GM18505 (cell line): ENCODE data around the gene OR2AT4.
A peak's percentile ranks its signal among the peaks of the same experiment; 100 is the strongest.
"Not testable (repeated sequence)": the region's sequence is repeated elsewhere in the genome, so short reads cannot be mapped to it uniquely, and the experiment has no call there.

Experiments
- ATAC-seq: cut with Tn5 transposase; IDR thresholded peaks from one replicate; pipeline ENCODE4 v1.9.1; 2021; ENCODE audit not compliant: unreplicated experiment
- POLR2A ChIP-seq: IDR thresholded peaks from 4 replicates; pipeline ENCODE4 v1.6.1; 2011; ENCODE audit warnings: borderline replicate concordance; ENCODE audit not compliant: insufficient read depth, insufficient read length; ENCODE audit errors: extremely low read depth

Gene OR2AT4

GRCh38 chr11:75126564-75126963 lies 29.9 kb upstream of the OR2AT4 start:
- TF ChIP-seq POLR2A = no peak
- ATAC-seq = no peak

- no peak for TF ChIP-seq POLR2A
- ATAC-seq = no peak
Observed at GRCh38 chr11:75118577-75118976, 21.9 kb upstream of the OR2AT4 start.

- no peak for TF ChIP-seq POLR2A
- no peak for ATAC-seq
Observed at GRCh38 chr11:75114465-75114864, 17.8 kb upstream of the OR2AT4 start.

GRCh38 chr11:75113030-75113429 lies 16.4 kb upstream of the OR2AT4 start:
- ATAC-seq = no peak

GRCh38 chr11:75112200-75112599 lies 15.5 kb upstream of the OR2AT4 start:
- ATAC-seq = no peak
- TF ChIP-seq POLR2A = no peak

More at GRCh38 chr11:75113030-75113429, 16.4 kb upstream of the OR2AT4 start:
- TF ChIP-seq POLR2A = no peak

- ATAC-seq = no peak
- TF ChIP-seq POLR2A = no peak
Observed at GRCh38 chr11:75107187-75107586, 10.5 kb upstream of the OR2AT4 start.

- not testable (repeated sequence) for ATAC-seq
Observed at GRCh38 chr11:75105967-75106681, 9.4 kb upstream of the OR2AT4 start.

- ATAC-seq = no peak
- no peak for TF ChIP-seq POLR2A
Observed at GRCh38 chr11:75105462-75105925, 8.8 kb upstream of the OR2AT4 start.

GRCh38 chr11:75103380-75104026 lies 6.8 kb upstream of the OR2AT4 start:
- TF ChIP-seq POLR2A = no peak
- ATAC-seq = no peak

GRCh38 chr11:75101424-75102128 lies 4.9 kb upstream of the OR2AT4 start:
- no peak for ATAC-seq

GRCh38 chr11:75100314-75100713 lies 3.6 kb upstream of the OR2AT4 start:
- peak; percentile 85 for ATAC-seq
- TF ChIP-seq POLR2A = no peak

More at GRCh38 chr11:75101424-75102128, 4.9 kb upstream of the OR2AT4 start:
- TF ChIP-seq POLR2A = no peak

GRCh38 chr11:75099635-75100034 lies 3.0 kb upstream of the OR2AT4 start:
- no peak for TF ChIP-seq POLR2A
- ATAC-seq = no peak

- ATAC-seq = not testable (repeated sequence)
Observed at GRCh38 chr11:75098835-75099439, 2.3 kb upstream of the OR2AT4 start.

GRCh38 chr11:75098181-75098580 lies 1.5 kb upstream of the OR2AT4 start:
- not testable (repeated sequence) for ATAC-seq
